Endothelial cell of umbilical vein (primary cell): ENCODE results near the gene KDM4C. TPM values are rescaled to one million over a fixed set of nuclear protein-coding genes. Genes with fewer than 3 reads are reported as not detected.

Source experiments
- BruUV-seq: library from RNA; stranded (reverse); fragments of 400-500 nt; replicated peaks from 2 replicates; lab custom pipeline; 2021; lab: Mats Ljungman, UMichigan
- CTCF ChIA-PET: fragments of 300-600, 350-600 bp; sonication (Branson Sonifier 250); formaldehyde crosslinking; loops from one replicate; lab custom pipeline; 2021; ENCODE audit warnings: antibody characterized with exemption, inconsistent platforms; lab: Charles Lee
- POLR2A ChIA-PET: fragments of 300-600, 350-600 bp; sonication (Branson Sonifier 250); formaldehyde crosslinking; loops from one replicate; lab custom pipeline; 2021; ENCODE audit warnings: antibody characterized with exemption, inconsistent platforms; lab: Charles Lee
- DNase-seq: peaks from one replicate; pipeline ENCODE4 v3.0.0-alpha.2; 2011; ENCODE audit warnings: low read depth, low spot score
- FAIRE-seq: peaks from 2 replicates; lab custom pipeline; 2011; peaks lifted over from hg19 to GRCh38; lab: Jason Lieb, UNC
- H2AFZ ChIP-seq: 2 replicates; pipeline ENCODE4 v1.6.0; 2012; ENCODE audit warnings: low read depth, low read length, control low read depth, inconsistent platforms
- H3K27ac ChIP-seq: 2 replicates; pipeline ENCODE4 v1.5.1; 2011; ENCODE audit warnings: low read depth, mild to moderate bottlenecking, control low read depth, low read length, moderate library complexity; ENCODE audit not compliant: insufficient read depth
- H3K27me3 ChIP-seq, 2 experiments: 2 replicates each; pipeline versions ENCODE4 v1.6.0 to v1.6.1; 2011; ENCODE audit warnings: low read length in 2 of 2, mixed read lengths in 1 of 2; ENCODE audit not compliant: control insufficient read depth in 2 of 2, insufficient read depth in 2 of 2
- H3K36me3 ChIP-seq, 2 experiments: 2 replicates in 1 of 2; 3 replicates in 1 of 2; pipeline ENCODE4 v1.5.1; 2011; ENCODE audit warnings: low read length in 2 of 2, mild to moderate bottlenecking in 1 of 2, moderate library complexity in 1 of 2; ENCODE audit not compliant: control insufficient read depth in 2 of 2, insufficient read depth in 2 of 2; ENCODE audit errors: extremely low read depth in 1 of 2
- H3K4me1 ChIP-seq: 3 replicates; pipeline ENCODE4 v1.5.1; 2011; ENCODE audit warnings: mild to moderate bottlenecking, low read length; ENCODE audit not compliant: control insufficient read depth, insufficient read depth; ENCODE audit errors: extremely low read depth
- H3K4me2 ChIP-seq: 2 replicates; pipeline ENCODE4 v1.6.1; 2011; ENCODE audit warnings: low read length, control low read depth, mixed read lengths; ENCODE audit not compliant: insufficient read depth
- H3K4me3 ChIP-seq, 3 experiments: fragments of 200-600 bp in 1 of 3; sonication (generic), shearing (Covaris generic) in 1 of 3; replicated peaks in 1 of 3; 2 replicates each; pipeline ENCODE4 v1.5.1; 2011 to 2016; ENCODE audit warnings: control low read depth in 3 of 3, low read length in 3 of 3, mild to moderate bottlenecking in 2 of 3, inconsistent platforms in 1 of 3, low read depth in 1 of 3, moderate library complexity in 1 of 3; ENCODE audit not compliant: insufficient read depth in 1 of 3
- H3K79me2 ChIP-seq: 2 replicates; pipeline ENCODE4 v1.6.0; 2012; ENCODE audit warnings: low read length, inconsistent platforms; ENCODE audit not compliant: control insufficient read depth, insufficient read depth
- H3K9ac ChIP-seq: replicated peaks from 2 replicates; pipeline ENCODE3; 2011; ENCODE audit warnings: low read length, control low read depth; ENCODE audit not compliant: insufficient read depth; ENCODE audit errors: extremely low read depth
- H3K9me1 ChIP-seq: replicated peaks from 3 replicates; pipeline ENCODE4 v1.6.0; 2011; ENCODE audit warnings: mild to moderate bottlenecking, low read length; ENCODE audit not compliant: control insufficient read depth, insufficient read depth; ENCODE audit errors: extremely low read depth
- H3K9me3 ChIP-seq: replicated peaks from 2 replicates; pipeline ENCODE4 v1.5.1; 2012; ENCODE audit warnings: low read length, inconsistent platforms; ENCODE audit not compliant: control insufficient read depth, insufficient read depth
- H4K20me1 ChIP-seq: replicated peaks from 2 replicates; pipeline ENCODE3; 2011; ENCODE audit warnings: mild to moderate bottlenecking, low read length; ENCODE audit not compliant: control insufficient read depth, insufficient read depth; ENCODE audit errors: extremely low read depth
- EZH2 ChIP-seq: IDR thresholded peaks from 2 replicates; pipeline ENCODE4 v1.6.1; 2012; ENCODE audit warnings: borderline replicate concordance, low read depth, mild to moderate bottlenecking, moderate library complexity, low read length, inconsistent platforms; ENCODE audit not compliant: severe bottlenecking
- FOS ChIP-seq: IDR thresholded peaks from 2 replicates; pipeline ENCODE4 v1.6.1; 2011; ENCODE audit warnings: mild to moderate bottlenecking, low read length, moderate library complexity, borderline replicate concordance; ENCODE audit not compliant: insufficient read depth
- GATA2 ChIP-seq: IDR thresholded peaks from 2 replicates; pipeline ENCODE4 v1.7.0; 2011; ENCODE audit warnings: low read depth, mild to moderate bottlenecking, moderate library complexity, mixed read lengths, low read length; ENCODE audit not compliant: insufficient read length, insufficient read depth
- JUN ChIP-seq: IDR thresholded peaks from 2 replicates; pipeline ENCODE4 v1.6.1; 2011; ENCODE audit warnings: borderline replicate concordance, low read depth; ENCODE audit not compliant: insufficient read length, insufficient read depth
- MYC ChIP-seq: IDR thresholded peaks from one replicate; pipeline ENCODE4 v1.6.1; 2011; ENCODE audit warnings: mild to moderate bottlenecking, low read depth, low read length
- POLR2AphosphoS5 ChIP-seq: IDR thresholded peaks from 2 replicates; pipeline ENCODE4 v1.6.1; 2012; ENCODE audit warnings: low read depth, mild to moderate bottlenecking, control low read depth, low read length, moderate library complexity; ENCODE audit not compliant: insufficient read depth
- dilution Hi-C: fragments of 300-500 bp; cut with MboI; formaldehyde crosslinking; loops from one replicate; pipeline ENCODE4 v1.15.0; 2019; ENCODE audit warnings: low sequenced_read_pairs; ENCODE audit not compliant: extremely low pct_ligation_motif_present
- intact Hi-C: fragments of 100-400 bp; cut with micrococcal nuclease; formaldehyde crosslinking; loops from one replicate; pipeline ENCODE4 v1.10.0; 2022
- polyA plus RNA-seq, 4 experiments: library from polyadenylated mRNA; depleted of rRNA in 3 of 4; stranded (reverse) in 3 of 4; unstranded in 1 of 4; fragments of >200 nt; gene quantifications; 2 replicates each; pipeline versions ENCODE4 v1.2.1 to v1.2.3, GENCODE V29; 2011 to 2012; ENCODE audit warnings: missing spikeins in 1 of 4
- total RNA-seq: library from RNA; stranded (reverse); gene quantifications from 2 replicates; pipeline ENCODE4 v1.2.3, GENCODE V29; 2021
- TF ChIP-seq, protein P1 (sequence below): IDR thresholded peaks from 2 replicates; pipeline ENCODE4 v1.6.1; 2011; ENCODE audit not compliant: insufficient read depth, insufficient read length
- TF ChIP-seq, protein P2 (sequence below), 2 donors: IDR thresholded peaks; 1 replicate in 1 of 2; 2 replicates in 1 of 2; pipeline ENCODE4 v1.5.1; 2011; ENCODE audit warnings: low read length in 2 of 2, mild to moderate bottlenecking in 2 of 2, moderate library complexity in 2 of 2, control low read depth in 1 of 2, inconsistent platforms in 1 of 2, low read depth in 1 of 2; ENCODE audit not compliant: insufficient read depth in 1 of 2; ENCODE audit errors: extremely low read depth in 1 of 2

Gene KDM4C
- total and polyA plus RNA-seq, 2 donors (not counting 3 experiments of a cell fraction or from before 2014, with no cell fraction given): 5.4 to 15.0 TPM

DNA sequence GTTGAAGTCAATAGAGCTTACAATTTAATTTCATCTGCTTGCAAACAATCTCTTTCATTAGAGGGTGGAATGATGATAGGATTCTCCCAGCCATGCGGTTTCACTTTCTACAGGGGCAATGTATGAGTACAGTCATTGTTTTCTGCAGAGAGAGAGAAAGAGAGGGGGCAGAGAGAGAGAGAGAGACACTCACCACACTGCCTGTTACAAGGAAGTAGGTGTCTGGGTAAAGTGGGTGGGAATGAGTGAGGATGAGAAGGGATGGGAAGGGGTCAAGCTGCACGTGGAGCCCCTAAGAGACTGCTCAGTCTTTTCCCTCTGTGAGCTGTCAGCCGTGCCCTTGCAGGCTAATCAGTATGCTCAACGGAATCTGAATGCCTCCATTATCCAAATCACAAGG, 454.3 kb downstream of the KDM4C start:
- Histone ChIP-seq H3K79me2 (no peaks in the 10 kb centered on the region), H3K27ac (no peak overlapping the region), H3K27me3 (peaks cover 2 to 4% of the 10 kb centered on the region in 2 experiments), H2AFZ (no peak overlapping the region), H3K4me3 (no peak overlapping the region), H3K36me3 (no peaks in the 10 kb centered on the region), H3K9me3 (no peaks in the 10 kb centered on the region), H4K20me1 (no peaks in the 10 kb centered on the region), H3K9ac (no peak overlapping the region), H3K9me1 (no peaks in the 10 kb centered on the region), H3K4me2 (no peak overlapping the region), H3K4me1 (no peaks in the 10 kb centered on the region)
- ChIA-PET POLR2A (no interaction called here), CTCF (interaction anchor here (1.0 to 2.7 kb wide), 2 partner anchors 23 to 26 kb away, joined by 4 to 6 read pairs; no protein-coding TSS in a partner anchor)
- intact Hi-C loops: no loop called here
- dilution Hi-C loops: no loop called here
- no peak for TF ChIP-seq FOS
- TF ChIP-seq, protein P1, sequence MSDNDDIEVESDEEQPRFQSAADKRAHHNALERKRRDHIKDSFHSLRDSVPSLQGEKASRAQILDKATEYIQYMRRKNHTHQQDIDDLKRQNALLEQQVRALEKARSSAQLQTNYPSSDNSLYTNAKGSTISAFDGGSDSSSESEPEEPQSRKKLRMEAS: no peak
- TF ChIP-seq GATA2: no peak
- no peak for TF ChIP-seq POLR2AphosphoS5
- TF ChIP-seq EZH2: no peak
- no peak for TF ChIP-seq JUN
- no TSS peak for BruUV-seq
- FAIRE-seq (no peak), DNase-seq (no peak)

DNA sequence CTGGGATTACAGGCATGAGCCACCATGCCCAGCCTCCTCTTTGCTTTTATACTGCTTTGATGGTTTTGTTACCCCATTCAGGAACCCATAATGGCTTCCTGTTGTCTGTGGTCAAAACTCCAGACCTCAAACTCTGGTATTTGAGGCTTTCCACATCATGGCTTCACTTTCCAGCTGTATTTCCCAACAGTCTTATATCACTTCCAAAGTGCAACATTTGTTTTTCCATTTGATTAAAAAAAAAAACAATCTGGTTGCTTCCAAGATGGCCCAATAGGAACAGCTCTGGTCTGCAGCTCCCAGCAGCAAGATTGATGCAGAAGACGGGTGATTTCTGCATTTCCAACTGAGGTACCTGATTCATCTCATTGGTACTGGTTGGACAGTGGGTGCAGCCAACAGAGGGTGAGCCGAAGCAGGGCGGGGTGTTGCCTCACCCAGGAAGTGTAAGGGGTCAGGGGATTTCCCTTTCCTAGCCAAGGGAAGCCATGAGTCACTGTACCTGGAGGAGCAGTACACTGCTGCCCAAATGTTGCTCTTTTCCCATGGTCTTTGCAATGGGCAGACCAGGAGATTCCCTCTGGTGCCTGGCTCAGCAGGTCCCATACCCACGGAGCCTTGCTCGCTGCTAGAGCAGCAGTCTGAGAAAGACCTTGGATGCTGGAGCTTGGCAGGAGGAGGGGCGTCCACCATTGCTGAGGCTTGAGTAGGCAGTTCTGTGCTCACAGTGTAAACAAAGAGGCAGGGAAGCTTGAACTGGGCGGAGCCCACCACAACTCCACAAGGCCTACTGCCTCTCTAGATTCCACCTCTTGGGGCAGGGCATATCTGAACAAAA, 458.4 kb downstream of the KDM4C start:
- CTCF ChIA-PET: no interaction called here
- dilution Hi-C loops (no loop called here), intact Hi-C loops (no loop called here)
- Histone ChIP-seq H3K36me3 (no peaks in the 10 kb centered on the region), H3K9ac (no peak overlapping the region), H3K79me2 (no peaks in the 10 kb centered on the region), H3K27me3 (peaks cover 0 to 2% of the 10 kb centered on the region in 2 experiments), H4K20me1 (no peaks in the 10 kb centered on the region), H3K4me2 (no peak overlapping the region), H3K9me3 (no peaks in the 10 kb centered on the region), H3K4me1 (no peaks in the 10 kb centered on the region), H3K4me3 (no peak overlapping the region), H3K9me1 (no peaks in the 10 kb centered on the region), H2AFZ (no peak overlapping the region), H3K27ac (no peak overlapping the region)
- BruUV-seq: no TSS peak
- DNase-seq: no peak
- FAIRE-seq: no peak
- POLR2A ChIA-PET: no interaction called here
- TF ChIP-seq, protein P2, sequence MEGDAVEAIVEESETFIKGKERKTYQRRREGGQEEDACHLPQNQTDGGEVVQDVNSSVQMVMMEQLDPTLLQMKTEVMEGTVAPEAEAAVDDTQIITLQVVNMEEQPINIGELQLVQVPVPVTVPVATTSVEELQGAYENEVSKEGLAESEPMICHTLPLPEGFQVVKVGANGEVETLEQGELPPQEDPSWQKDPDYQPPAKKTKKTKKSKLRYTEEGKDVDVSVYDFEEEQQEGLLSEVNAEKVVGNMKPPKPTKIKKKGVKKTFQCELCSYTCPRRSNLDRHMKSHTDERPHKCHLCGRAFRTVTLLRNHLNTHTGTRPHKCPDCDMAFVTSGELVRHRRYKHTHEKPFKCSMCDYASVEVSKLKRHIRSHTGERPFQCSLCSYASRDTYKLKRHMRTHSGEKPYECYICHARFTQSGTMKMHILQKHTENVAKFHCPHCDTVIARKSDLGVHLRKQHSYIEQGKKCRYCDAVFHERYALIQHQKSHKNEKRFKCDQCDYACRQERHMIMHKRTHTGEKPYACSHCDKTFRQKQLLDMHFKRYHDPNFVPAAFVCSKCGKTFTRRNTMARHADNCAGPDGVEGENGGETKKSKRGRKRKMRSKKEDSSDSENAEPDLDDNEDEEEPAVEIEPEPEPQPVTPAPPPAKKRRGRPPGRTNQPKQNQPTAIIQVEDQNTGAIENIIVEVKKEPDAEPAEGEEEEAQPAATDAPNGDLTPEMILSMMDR (IDR thresholded peaks at IDR 0.05; ENCODE audit: extremely low read depth in 1 of 2, insufficient read depth in 1 of 2, low read depth in 1 of 2, low read length in 2 of 2): no peak
- no peak for TF ChIP-seq POLR2AphosphoS5
- no peak for TF ChIP-seq JUN
- TF ChIP-seq GATA2: no peak
- TF ChIP-seq MYC: no peak
- TF ChIP-seq, protein P1: no peak
